Kidney epithelial cell (primary cell): ENCODE results near the gene PRORP. TPM values are rescaled to one million over a fixed set of nuclear protein-coding genes. Genes with fewer than 3 reads are reported as not detected.
"Not testable (repeated sequence)": the region's sequence is repeated elsewhere in the genome, so short reads cannot be mapped to it uniquely, and the experiment has no call there.

ENCODE experiments used
- DNase-seq: peaks from one replicate; pipeline ENCODE4 v3.0.0-alpha.2; 2010; ENCODE audit warnings: low read depth
- H3K27me3 ChIP-seq: 2 replicates; pipeline ENCODE4 v1.6.0; 2011; ENCODE audit warnings: low read length; ENCODE audit not compliant: control insufficient read depth, insufficient read depth
- H3K36me3 ChIP-seq: 2 replicates; pipeline ENCODE4 v1.5.1; 2011; ENCODE audit warnings: low read length; ENCODE audit not compliant: control insufficient read depth, insufficient read depth
- H3K4me3 ChIP-seq: 2 replicates; pipeline ENCODE4 v1.5.1; 2011; ENCODE audit warnings: low read depth, mild to moderate bottlenecking, control low read depth, low read length
- total RNA-seq: library from RNA; depleted of rRNA; stranded (reverse); fragments of >200 nt; gene quantifications from 2 replicates; pipeline ENCODE4 v1.2.3, GENCODE V29; 2015
- TF ChIP-seq, protein P1 (sequence below): IDR thresholded peaks from 2 replicates; pipeline ENCODE4 v1.5.1; 2011; ENCODE audit warnings: mild to moderate bottlenecking, moderate library complexity, low read length, control low read depth, inconsistent platforms; ENCODE audit not compliant: insufficient read depth, poor library complexity, severe bottlenecking

Gene PRORP
- total RNA-seq, 1 donor from 2014 or later, result 40.0 TPM

GRCh38 chr14:35144029-35144428 lies 21.7 kb downstream of the PRORP start:
- no peaks in the 10 kb centered on the region for H3K36me3 ChIP-seq
- no peak for DNase-seq
- TF ChIP-seq, protein P1, sequence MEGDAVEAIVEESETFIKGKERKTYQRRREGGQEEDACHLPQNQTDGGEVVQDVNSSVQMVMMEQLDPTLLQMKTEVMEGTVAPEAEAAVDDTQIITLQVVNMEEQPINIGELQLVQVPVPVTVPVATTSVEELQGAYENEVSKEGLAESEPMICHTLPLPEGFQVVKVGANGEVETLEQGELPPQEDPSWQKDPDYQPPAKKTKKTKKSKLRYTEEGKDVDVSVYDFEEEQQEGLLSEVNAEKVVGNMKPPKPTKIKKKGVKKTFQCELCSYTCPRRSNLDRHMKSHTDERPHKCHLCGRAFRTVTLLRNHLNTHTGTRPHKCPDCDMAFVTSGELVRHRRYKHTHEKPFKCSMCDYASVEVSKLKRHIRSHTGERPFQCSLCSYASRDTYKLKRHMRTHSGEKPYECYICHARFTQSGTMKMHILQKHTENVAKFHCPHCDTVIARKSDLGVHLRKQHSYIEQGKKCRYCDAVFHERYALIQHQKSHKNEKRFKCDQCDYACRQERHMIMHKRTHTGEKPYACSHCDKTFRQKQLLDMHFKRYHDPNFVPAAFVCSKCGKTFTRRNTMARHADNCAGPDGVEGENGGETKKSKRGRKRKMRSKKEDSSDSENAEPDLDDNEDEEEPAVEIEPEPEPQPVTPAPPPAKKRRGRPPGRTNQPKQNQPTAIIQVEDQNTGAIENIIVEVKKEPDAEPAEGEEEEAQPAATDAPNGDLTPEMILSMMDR, result no peak
- H3K4me3 ChIP-seq, result no peak overlapping the region
- H3K27me3 ChIP-seq, result no peaks in the 10 kb centered on the region

DNA sequence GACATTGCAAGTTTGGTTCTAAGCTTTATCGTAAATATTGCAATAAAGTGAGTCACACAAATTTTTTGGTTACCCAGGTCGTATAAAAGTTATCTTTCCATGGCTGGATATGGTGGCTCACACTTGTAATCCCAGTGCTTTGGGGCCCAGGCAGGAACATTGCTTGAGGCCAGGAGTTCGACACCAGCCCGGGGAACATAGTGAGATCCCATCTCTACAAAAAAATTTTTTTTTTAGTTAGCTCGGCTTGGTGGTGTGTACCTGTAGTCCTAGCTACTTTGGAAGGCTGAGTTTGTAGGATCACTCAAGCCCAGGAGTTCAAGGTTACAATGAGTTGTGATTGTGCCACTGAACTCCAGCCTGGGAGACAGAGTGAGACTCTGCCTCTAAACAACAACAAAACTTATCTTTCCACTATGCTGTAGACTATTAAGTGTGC lies 24.4 kb downstream of the PRORP start:
- TF ChIP-seq, protein P1, result no peak
- Histone ChIP-seq H3K27me3 (no peaks in the 10 kb centered on the region), H3K36me3 (no peaks in the 10 kb centered on the region), H3K4me3 (no peak overlapping the region)
- no peak for DNase-seq

DNA sequence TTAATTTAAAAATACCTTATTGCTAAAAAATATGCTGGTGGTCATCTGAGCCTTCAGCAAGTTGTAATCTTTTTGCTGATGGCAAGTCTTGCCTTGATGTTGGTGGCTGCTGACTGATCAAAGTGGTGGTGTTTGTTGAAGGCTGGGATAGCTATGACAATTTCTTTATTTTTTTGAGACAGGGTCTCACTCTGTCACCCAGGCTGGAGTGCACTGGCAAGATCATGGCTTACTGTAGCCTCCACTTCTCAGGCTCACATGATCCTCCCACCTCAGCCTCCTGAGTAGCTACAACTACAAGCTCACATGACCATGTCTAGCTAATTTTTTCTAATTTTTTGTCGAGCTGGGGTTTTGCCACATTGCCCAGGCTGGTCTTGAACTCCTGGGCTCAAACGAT lies 24.8 kb downstream of the PRORP start:
- DNase-seq, result no peak
- no peak overlapping the region for H3K4me3 ChIP-seq
- H3K36me3 ChIP-seq, result no peaks in the 10 kb centered on the region
- H3K27me3 ChIP-seq, result no peaks in the 10 kb centered on the region
- TF ChIP-seq, protein P1, result no peak

GRCh38 chr14:35147711-35148110 lies 25.4 kb downstream of the PRORP start:
- Histone ChIP-seq H3K36me3 (no peaks in the 10 kb centered on the region), H3K4me3 (no peak overlapping the region), H3K27me3 (no peaks in the 10 kb centered on the region)
- DNase-seq, result no peak
- TF ChIP-seq, protein P1, result no peak

GRCh38 chr14:35149239-35149638 lies 26.9 kb downstream of the PRORP start:
- Histone ChIP-seq H3K4me3 (no peak overlapping the region), H3K36me3 (no peaks in the 10 kb centered on the region), H3K27me3 (no peaks in the 10 kb centered on the region)
- TF ChIP-seq, protein P1, result no peak
- no peak for DNase-seq

- H3K4me3 ChIP-seq, DNase-seq, H3K27me3 ChIP-seq, H3K36me3 ChIP-seq: not testable (repeated sequence)
Measured at GRCh38 chr14:35152531-35152930, 30.2 kb downstream of the PRORP start.
